Effector memory CD4-positive, alpha-beta T cell (primary cell): ENCODE measurements around the gene BCL7A.

Experiments
- DNase-seq, 3 donors: peaks; one replicate each; pipeline ENCODE4 v3.0.0-alpha.2; 2020
- H3K27ac ChIP-seq: 2 replicates; pipeline ENCODE4 v1.7.0; 2013; ENCODE audit warnings: mild to moderate bottlenecking, low read length, moderate library complexity; ENCODE audit not compliant: insufficient read depth, poor library complexity, severe bottlenecking
- H3K27me3 ChIP-seq: replicated peaks from 2 replicates; pipeline ENCODE4 v1.7.0; 2013; ENCODE audit warnings: mild to moderate bottlenecking, low read length; ENCODE audit not compliant: insufficient read depth, control insufficient read depth, poor library complexity, severe bottlenecking
- H3K36me3 ChIP-seq: 2 replicates; pipeline ENCODE4 v1.7.0; 2013; ENCODE audit warnings: mild to moderate bottlenecking, low read length, moderate library complexity; ENCODE audit not compliant: control insufficient read depth, insufficient read depth
- H3K4me1 ChIP-seq: 2 replicates; pipeline ENCODE4 v1.7.0; 2013; ENCODE audit warnings: low read length, mild to moderate bottlenecking; ENCODE audit not compliant: control insufficient read depth, insufficient read depth, poor library complexity, severe bottlenecking
- H3K4me3 ChIP-seq: 2 replicates; pipeline ENCODE4 v1.7.0; 2013; ENCODE audit warnings: low read length, low read depth, mild to moderate bottlenecking; ENCODE audit not compliant: insufficient read depth, poor library complexity, severe bottlenecking
- H3K9me3 ChIP-seq: 2 replicates; pipeline ENCODE4 v1.7.0; 2013; ENCODE audit warnings: mild to moderate bottlenecking, low read length, moderate library complexity; ENCODE audit not compliant: control insufficient read depth

The BCL7A gene

GRCh38 chr12:122014781-122015180 is 6.9 kb upstream of the BCL7A start:
- no peak for DNase-seq
- Histone ChIP-seq H3K9me3 (no peaks in the 10 kb centered on the region), H3K4me1 (no peaks in the 10 kb centered on the region), H3K4me3 (no peak overlapping the region), H3K36me3 (no peaks in the 10 kb centered on the region), H3K27me3 (no peaks in the 10 kb centered on the region), H3K27ac (no peak overlapping the region)

- peaks cover 6% of the 10 kb centered on the region for H3K4me1 ChIP-seq
- peaks cover 11% of the 10 kb centered on the region for H3K27me3 ChIP-seq
- no peaks in the 10 kb centered on the region for H3K9me3 ChIP-seq
- H3K4me3 ChIP-seq: no peak overlapping the region
- H3K27ac ChIP-seq: no peak overlapping the region
- no peak for DNase-seq
- no peaks in the 10 kb centered on the region for H3K36me3 ChIP-seq
Observed at GRCh38 chr12:122018457-122018856, 3.2 kb upstream of the BCL7A start.

- Histone ChIP-seq H3K27ac (no peak overlapping the region), H3K4me3 (no peak overlapping the region), H3K9me3 (no peaks in the 10 kb centered on the region), H3K27me3 (peaks cover 11% of the 10 kb centered on the region), H3K4me1 (peaks cover 6% of the 10 kb centered on the region), H3K36me3 (no peaks in the 10 kb centered on the region)
- no peak for DNase-seq
Observed at GRCh38 chr12:122018937-122019336, 2.7 kb upstream of the BCL7A start.

- DNase-seq: no peak
- Histone ChIP-seq H3K9me3 (no peaks in the 10 kb centered on the region), H3K27me3 (peaks cover 11% of the 10 kb centered on the region), H3K27ac (no peak overlapping the region), H3K36me3 (no peaks in the 10 kb centered on the region), H3K4me3 (peak overlapping the region; percentile 64), H3K4me1 (peaks cover 6% of the 10 kb centered on the region)
Observed at GRCh38 chr12:122020795-122021192, 890 bp upstream of the BCL7A start.

- H3K9me3 ChIP-seq: no peaks in the 10 kb centered on the region
- peaks cover 11% of the 10 kb centered on the region for H3K27me3 ChIP-seq
- H3K4me1 ChIP-seq: peaks cover 6% of the 10 kb centered on the region
- no peaks in the 10 kb centered on the region for H3K36me3 ChIP-seq
- no peak overlapping the region for H3K27ac ChIP-seq
- peak overlapping the region; percentile 64 for H3K4me3 ChIP-seq
- DNase-seq: no peak
Observed at GRCh38 chr12:122021193-122021821, 377 bp upstream of the BCL7A start.

GRCh38 chr12:122022393-122023338 is 982 bp downstream of the BCL7A start:
- no peak for DNase-seq
- peaks cover 6% of the 10 kb centered on the region for H3K4me1 ChIP-seq
- no peaks in the 10 kb centered on the region for H3K36me3 ChIP-seq
- no peaks in the 10 kb centered on the region for H3K9me3 ChIP-seq
- peak overlapping the region; percentile 59 for H3K4me3 ChIP-seq
- no peak overlapping the region for H3K27ac ChIP-seq
- H3K27me3 ChIP-seq: peaks cover 11% of the 10 kb centered on the region

- Histone ChIP-seq H3K36me3 (no peaks in the 10 kb centered on the region), H3K9me3 (no peaks in the 10 kb centered on the region), H3K27ac (no peak overlapping the region), H3K4me1 (peaks cover 6% of the 10 kb centered on the region), H3K4me3 (peak overlapping the region; percentile 59), H3K27me3 (peaks cover 11% of the 10 kb centered on the region)
- no peak for DNase-seq
Observed at GRCh38 chr12:122023339-122024131, 1.9 kb downstream of the BCL7A start.

- Histone ChIP-seq H3K36me3 (no peaks in the 10 kb centered on the region), H3K4me1 (peaks cover 6% of the 10 kb centered on the region), H3K4me3 (no peak overlapping the region), H3K27me3 (peaks cover 11% of the 10 kb centered on the region), H3K9me3 (no peaks in the 10 kb centered on the region), H3K27ac (no peak overlapping the region)
- no peak for DNase-seq
Observed at GRCh38 chr12:122024132-122024785, 2.6 kb downstream of the BCL7A start.

GRCh38 chr12:122026706-122027333 is 5.1 kb downstream of the BCL7A start:
- H3K4me1 ChIP-seq: peaks cover 6% of the 10 kb centered on the region
- no peak for DNase-seq

More at GRCh38 chr12:122026706-122027333, 5.1 kb downstream of the BCL7A start:
- no peaks in the 10 kb centered on the region for H3K36me3 ChIP-seq
- H3K4me3 ChIP-seq: no peak overlapping the region
- H3K27me3 ChIP-seq: no peaks in the 10 kb centered on the region
- no peaks in the 10 kb centered on the region for H3K9me3 ChIP-seq
- H3K27ac ChIP-seq: no peak overlapping the region
